ENCODE data around the gene MOBP.
"Not testable (repeated sequence)": the region's sequence is repeated elsewhere in the genome, so short reads cannot be mapped to it uniquely, and the experiment has no call there.

The MOBP gene, protein sequence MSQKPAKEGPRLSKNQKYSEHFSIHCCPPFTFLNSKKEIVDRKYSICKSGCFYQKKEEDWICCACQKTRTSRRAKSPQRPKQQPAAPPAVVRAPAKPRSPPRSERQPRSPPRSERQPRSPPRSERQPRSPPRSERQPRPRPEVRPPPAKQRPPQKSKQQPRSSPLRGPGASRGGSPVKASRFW

DNA sequence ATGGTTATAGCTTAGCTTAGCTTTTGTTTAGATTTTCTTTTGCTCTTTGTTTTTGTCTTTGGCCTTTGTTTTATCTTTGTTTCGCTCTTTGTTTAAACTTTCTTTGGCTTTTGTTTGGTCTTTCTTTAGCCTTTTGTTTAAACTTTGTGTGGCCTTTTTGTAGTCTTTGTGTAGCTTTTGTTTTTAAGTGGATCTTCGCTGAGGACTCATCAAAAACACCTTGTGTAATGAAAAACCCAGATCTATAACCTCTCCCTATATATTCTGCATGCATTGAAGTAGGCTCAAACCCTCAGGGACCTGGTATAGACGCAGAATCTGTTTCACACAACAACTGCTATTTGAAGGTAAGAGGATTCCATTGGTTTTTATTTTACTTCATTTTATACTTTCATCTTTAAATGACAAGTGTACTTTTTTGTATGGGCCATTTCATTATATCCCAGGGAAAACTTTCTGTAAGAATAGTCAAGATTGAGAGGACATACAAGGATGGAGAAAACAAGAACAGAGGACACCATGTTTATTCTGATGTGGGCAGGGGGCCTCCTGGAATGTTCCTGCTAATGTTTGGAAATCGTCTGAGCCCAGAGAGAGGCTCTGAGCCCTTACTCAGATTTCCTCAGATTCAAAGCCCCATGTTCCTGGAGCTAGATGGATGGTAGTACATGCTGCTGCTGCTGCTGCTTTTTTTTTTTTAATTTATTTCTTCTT lies at the start of gene MOBP:
MOBP (plus strand) TSS at position 287 of the 714 bp plus-strand sequence. CDS start 34,390 bp downstream, outside the sequence.
- no peak for DNase-seq

DNA sequence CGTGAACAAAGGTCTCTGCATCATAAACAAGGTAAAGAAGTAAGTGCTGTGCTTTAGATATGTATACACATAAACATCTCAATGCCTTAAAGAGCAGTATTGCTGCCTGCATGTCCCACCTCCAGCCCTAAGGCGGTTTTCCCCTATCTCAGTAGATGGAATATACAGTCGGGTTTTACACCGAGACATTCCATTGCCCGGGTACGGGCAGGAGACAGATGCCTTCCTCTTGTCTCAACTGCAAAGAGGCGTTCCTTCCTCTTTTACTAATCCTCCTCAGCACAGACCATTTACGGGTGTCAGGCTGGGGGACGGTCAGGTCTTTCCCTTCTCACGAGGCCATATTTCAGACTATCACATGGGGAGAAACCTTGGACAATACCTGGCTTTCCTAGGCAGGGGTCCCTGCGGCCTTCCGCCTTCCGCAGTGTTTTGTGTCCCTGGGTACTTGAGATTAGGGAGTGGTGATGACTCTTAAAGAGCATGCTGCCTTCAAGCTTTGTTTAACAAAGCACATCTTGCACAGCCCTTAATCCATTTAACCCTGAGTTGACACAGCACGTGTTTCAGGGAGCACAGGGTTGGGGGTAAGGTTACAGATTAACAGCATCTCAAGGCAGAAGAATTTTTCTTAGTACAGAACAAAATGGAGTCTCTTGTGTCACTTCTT lies 48.8 kb upstream of the MOBP start:
- not testable (repeated sequence) for DNase-seq

DNA sequence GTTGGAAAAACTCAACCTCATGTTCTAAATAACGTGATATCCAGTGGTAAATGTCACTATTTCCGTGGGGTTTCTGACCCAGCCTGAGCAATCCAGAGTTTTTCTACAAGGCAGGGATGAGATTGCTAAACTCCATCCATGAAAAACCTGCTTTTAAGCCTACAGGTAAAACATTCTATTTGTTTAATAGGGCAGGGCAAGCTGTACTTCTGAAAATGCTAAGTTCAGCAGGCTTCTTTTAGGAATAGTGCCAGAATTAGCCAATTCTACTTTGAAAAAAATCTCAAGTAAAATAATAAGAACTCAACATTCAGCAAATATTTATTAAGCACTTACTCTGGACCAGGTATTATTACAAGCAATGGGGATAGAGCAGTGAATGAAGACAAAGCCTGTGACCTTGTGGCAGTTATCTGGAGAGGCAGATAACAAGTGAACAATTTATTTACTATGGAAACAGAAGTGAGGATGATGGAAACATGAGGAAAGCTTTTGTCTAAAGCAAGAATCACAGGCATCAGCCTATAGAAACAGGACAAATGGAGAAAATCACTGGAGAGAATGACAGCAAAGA lies 47.7 kb upstream of the MOBP start:
- no peak for DNase-seq

DNA sequence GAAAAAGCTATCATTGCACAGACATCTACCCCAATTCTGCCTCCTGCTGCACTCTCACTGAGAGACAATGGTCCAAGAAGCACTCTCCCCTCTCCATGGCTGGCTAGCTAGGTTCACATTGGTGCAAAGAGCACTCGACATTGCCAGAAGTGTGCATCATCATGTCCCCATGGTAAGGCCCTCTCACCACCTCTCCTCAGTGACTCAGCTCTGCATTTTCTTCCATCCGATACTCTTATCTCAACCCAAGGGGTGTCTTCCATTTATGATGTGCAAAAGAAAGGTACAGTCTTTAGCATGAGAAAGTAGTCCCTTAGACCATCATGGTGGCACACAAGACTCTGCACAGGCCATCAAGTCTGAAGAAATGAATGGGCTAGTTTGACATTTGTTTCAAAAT lies 46.9 kb upstream of the MOBP start:
- DNase-seq = no peak

DNA sequence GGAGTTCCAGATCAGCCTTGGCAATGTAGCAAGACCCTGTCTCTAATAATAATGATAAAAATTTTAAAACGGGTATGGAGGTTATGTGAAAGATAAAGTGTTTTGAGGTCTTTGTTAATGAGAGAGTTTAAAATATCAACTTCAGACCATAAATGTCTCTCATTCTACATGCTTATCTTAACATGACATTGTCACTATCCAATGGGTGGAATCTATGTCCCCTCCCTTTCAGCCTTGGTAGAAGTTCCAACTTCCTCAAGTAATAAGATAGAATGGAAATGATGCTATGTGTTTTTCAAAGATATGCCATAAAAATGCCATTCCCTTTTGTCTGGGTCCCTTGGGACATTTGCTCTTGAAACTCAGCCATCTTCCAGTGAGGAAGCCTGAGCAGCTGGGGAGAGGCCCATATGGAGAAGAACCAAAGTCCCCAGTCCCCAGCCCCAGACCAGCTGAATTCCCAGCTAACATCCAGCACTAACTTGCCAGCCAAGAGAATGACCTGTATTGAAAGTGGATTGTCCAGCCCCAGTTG lies 44.0 kb upstream of the MOBP start:
- DNase-seq = no peak

DNA sequence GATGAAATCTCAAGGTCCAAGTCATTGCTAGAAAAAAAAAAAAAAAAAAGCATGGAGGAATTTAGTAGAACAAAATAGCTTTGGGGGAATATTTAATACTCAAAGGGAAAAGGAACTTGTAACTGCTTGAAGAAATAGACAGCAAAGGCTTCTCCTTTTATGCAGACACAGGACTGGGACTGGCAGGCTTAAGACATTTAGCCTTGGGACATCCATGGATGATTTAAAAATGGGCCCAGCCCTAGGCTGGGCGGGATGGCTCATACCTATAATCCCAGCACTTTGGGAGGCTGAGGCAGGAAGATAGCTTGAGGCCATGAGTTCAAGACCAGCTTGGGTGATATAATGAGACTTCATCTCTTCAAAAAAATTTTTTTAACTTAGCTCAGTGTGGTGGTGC lies 41.2 kb upstream of the MOBP start:
- no peak for DNase-seq

DNA sequence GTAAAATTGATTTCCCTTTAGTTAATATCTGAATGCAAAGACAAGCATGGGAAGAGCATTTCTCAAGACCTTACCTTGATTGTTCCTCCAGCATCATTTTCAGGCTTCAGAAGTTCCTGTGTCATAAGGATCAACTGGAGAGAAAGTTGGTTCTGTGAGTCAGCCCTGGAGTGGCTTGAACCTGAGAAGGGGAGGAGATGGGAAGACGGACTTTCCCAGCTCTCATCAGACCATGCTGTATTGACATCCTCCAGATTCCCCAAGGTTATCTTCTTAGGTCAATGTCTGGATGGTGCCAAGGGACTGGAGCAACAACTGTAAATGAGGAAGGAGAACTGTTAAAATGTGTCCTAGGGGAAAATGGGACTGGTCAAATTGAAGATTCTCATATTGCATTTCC lies 40.0 kb upstream of the MOBP start:
- no peak for DNase-seq

DNA sequence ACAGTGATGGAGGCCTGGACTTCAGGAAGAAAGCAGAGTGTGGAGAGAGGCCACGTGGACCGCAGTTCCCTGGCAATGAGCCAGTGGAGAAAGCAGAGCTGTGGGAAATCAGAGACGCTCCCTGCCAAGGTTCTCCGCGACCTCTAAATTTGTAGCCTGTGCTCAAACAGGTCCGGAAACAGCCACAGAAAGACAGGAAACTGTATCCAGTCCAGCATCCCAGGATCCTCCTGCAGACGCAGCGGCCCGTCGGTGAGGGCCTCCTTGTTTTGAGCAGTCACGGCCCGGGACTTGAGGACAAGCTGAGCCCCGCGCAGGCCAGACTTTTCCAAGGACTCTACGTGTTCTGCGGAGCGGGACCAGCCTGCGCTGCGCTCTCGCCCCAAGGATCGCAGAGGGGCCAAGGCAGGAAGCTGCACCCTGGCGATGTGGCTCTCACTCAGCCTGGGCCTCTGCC lies 38.7 kb upstream of the MOBP start:
- DNase-seq = no peak

DNA sequence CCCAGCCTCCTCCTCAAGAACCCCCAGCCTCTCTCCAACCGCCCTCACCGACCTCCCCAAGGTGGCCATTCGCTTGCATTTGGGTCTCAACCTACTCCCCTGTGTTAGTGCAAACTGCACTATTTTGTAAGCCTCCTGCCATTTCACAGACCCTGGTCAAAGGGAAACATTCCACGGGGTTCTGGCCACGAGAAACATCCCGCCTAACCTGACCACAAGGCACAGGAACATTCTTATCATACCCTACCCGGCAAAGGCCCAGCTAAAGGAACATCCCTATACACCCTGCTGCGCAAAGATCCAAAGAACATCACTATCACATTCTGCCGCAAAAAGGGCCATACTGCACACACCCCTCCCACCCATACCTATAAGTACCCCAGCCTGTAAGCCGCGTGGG lies 38.0 kb upstream of the MOBP start:
- no peak for DNase-seq

DNA sequence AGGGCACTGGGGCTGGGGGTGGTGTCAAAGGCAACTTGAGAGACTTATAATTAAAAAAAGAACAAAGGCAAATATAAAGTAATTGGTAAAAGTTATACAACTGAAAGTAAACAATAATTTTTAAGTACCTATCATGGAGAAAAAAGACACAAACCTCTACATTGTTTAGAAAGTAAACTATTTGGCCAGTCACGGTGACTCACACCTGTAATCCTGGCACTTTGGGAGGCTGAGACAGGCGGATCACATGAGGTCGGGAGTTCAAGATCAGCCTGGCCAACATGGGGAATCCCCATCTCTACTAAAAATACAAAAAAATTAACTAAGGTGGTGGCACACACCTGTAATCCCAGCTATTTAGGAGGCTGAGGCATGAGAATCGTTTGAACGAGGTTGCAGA lies 35.1 kb upstream of the MOBP start:
- no peak for DNase-seq

DNA sequence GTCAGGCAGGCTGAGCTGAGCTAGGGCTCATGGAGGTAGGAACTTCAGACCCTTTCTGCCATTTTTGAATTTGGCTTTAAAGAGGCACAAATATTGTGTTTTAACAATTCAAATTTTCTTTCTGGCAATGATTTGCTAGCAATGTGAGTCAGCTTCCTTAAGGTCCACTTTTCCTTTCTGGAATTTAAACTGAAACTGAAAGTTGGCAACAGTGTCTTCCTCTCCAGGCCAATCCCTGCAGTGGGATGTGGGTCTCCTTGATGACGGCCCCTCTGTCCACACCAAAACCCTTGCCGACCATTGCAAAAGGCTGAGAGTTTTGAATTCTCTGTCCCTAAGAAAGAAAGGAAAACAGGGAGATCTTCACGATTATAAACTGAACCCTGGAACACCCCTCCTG lies 33.8 kb upstream of the MOBP start:
- DNase-seq = no peak

DNA sequence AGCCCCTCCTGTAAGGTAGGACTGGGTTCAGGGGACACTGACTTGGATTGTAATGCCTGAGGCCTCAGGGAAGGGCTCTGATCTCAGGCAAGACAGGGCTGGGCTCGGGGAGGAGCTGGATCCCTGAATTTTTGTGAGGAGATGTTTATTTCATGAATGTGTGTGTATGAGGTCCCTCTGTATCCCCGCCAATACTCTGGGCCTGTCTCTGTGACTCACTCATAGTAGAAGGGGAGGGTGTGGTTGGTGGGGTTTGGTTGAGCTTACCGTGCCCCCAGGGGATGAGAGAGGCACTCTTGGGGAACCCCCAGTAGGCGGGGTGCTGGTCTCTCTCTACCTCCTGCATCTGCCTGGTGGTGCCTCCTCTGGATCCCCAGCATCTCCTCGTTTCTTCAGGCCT lies 32.9 kb upstream of the MOBP start:
- DNase-seq = no peak

DNA sequence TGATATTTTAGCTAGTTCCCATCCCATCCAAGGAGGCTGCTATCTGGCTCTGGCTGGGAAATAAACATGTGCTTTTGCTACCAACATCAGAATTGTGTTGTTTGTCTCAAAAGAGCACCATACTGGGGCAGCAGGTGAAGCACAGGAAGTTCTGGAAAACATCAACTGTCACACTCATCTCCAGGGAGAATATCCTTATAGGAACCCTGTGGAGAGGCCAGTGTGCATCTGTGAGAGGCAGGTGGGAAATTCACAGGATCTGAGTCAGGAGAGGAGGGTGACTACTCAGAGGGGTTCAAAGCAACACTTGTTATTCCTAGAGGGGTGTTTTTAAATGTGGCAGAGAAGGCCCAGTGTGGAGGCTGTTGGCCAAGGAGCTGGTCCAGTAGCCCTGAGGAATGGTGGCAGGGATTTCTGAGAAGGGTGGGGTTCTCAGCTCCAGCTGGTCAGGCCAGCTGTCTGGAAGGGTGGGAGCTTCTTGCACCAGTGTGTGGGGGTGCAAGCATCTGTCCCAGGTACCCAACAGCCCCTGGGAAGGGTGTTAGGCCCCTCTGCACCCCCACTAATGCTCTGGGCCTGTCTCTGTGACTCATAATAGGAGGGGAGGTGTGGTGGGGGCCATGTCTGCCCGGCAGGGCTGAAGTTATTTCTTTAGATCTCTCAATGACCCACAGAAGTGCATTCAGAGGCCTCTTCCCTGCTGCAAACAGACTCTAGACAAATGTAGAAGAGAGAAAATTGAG lies 32.3 kb upstream of the MOBP start:
- DNase-seq = no peak

DNA sequence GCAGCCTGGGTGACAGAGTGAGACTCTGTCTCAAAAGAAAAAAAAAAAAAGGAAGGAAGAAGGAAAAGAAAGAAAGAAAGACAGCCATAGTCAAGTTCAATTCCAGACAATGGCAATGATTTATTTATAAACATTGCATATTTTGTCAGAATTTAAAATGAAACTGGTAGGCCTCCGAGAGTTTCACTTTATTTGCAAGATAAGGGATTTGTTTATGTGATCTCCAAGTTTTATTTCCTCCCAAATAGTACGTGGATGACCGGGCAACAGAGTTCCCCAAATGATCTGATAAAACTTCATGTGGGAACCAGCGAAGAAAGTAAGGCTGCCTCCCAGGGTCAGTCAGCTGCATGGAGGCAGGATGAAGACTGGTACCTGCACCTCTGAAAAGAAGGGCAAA lies 28.6 kb upstream of the MOBP start:
- DNase-seq = no peak

DNA sequence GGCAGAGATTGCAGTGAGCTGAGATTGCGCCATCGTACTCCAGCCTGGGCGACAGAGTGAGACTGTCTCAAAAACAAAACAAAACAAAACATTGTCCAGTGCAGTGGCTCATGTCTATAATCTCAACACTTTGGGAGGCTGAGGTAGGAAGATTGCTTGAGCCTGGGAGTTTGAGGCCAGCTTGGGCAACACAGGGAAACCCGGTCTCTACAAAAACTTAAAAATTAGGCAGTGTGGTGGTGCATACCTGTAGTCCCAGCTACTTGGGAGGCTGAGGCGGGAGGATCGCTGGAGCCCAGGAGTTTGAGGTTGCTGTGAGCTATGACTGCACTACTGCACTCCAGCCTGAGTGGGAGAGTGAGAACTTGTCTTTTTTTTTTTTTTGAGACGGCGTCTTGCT lies 27.2 kb upstream of the MOBP start:
- no peak for DNase-seq

DNA sequence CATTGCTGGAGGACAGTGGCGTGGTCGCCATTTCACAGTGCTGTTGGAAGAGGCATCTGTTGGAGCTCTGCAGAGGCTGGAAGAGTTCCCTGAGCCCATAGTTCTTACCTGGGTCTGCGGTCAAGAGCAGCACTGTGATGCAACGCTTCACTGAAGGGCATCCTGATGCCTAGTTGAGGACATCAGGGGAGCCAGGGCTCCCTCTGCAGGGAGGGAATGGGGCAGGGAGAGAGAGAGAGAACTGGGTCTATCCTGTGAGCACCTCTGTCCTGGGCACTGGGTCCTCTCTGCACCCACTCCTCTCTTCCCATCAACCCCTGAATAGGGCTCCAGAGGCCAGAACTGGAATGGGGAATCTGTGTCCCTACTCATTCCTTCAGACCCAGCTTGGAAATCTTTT lies 23.9 kb upstream of the MOBP start:
- no peak for DNase-seq

DNA sequence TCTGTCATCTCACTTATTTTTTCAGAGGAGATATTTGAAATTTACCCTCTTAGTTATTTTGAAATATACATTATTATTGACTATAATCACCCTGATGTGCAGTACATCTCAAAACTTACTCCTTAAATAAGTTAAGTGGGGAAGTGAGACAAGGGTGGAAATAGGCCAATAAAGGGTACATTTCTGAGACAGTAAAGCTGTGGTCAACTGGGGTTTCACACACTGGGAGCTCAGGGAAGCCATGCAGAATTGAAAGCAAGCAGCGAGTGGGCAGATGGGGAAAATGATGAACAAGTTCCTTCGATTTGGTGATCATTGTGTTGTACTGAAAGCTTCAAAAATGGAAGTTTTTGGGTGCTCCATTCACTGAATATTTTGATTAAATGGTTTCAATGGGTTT lies 21.6 kb upstream of the MOBP start:
- no peak for DNase-seq

DNA sequence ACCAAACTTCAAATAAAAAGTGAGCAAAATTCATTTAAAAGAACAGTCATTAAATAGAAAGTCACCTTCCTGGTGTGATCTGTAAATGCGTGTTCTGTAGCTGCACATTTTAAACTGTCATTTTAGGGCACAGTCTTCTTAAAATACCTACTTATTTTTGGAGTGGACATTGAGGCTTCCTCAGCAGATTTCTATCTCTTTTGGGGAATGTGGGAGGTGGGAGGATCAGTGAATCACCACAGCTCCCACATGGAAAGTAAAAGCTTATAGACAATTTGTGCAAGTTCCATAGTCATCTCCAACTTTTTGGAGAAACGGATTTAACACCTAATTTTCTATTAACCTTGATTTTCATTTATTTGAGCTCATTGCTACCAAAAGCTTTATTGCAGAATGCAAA lies 21.0 kb upstream of the MOBP start:
- DNase-seq = no peak

DNA sequence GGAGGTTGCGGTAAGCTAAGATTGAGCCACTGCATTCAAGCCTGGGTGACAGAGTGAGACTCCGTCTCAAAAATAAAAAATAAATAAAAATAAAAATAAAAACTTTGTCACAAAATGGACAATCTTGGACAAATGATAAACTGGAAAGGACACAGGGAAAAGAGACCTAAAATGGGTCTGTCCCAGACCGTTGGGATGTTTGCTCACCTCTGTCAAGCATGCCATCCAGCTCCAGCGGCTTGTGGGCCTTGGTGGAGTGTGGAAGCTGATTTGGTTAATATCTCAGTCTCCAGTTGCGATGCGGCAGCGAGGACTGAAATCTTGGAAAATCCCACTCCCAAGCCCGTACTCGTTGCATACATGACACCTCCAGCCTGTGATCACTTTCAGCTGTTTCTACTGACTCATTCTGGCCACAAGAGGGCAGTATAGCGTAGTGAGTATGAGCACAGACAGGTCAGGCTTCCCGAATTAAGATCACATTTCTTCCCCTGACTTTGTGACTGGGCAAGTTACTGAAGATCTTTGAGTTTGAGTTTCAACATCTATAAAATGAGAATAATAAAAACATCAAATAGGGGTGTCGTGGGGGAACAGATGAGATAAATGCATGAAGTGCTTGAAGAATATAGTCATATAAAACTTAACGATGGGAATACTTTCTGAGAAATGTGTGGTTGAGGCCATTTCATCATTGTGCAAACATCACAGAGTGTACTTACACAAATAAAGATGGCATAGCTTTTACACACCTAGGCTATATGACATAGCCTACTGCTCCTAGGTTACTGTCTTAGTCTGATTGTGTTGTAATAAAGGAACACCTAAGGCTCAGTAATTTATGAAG lies 19.6 kb upstream of the MOBP start:
- peak; percentile 28 for DNase-seq

DNA sequence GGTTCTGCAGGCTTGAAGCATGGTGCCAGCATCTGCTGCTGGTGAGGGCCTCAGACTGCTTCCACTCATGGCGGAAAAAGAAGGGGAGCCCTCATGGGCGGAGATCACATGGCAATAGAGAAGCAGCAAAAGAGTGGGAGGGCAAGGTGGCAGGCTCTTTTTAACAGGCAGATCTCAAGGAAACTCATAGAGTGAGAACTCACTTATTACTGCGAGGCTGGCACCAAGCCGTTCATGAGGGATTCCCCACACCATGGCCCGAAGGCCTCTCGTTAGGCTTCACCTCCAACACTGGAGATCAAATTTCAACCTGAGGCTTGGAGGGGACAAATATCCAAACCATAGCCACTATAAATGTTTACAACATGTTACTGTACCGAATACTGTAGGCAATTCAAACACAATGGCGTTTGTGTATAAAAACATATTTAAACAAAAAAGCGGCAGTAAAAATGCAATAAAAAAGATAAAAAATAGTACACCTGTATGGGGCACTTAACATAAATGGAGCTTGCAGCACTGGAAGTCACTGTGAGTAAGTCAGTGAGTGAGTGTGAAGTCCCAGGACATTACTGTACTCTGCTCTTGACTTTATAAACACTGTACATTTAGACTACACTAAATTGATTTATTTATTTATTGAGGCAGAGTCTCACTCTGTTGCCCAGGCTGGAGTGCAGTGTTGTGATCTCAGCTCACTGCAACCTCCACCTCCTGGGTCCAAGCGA lies 18.8 kb upstream of the MOBP start:
- DNase-seq = no peak

DNA sequence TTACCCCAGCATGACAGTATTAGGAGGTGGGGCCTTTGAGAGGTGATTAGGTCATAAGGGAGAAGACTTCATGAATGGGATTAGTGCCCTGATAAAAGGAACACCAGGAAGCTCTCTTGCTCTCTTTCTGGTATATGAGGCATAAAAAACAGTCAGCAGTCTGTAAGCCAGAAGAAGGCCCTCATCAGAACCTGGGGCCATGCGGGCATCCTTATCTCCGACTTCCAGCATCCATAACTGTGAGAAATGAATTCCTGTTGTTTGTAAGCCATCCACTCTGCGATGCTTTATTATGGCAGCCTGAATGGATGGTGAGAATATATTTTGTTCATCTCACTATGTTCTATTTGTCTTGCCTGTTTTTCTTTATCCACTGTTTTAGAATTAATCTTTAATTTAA lies 17.7 kb upstream of the MOBP start:
- no peak for DNase-seq
